Hematopoietic multipotent progenitor cell treated with erythropoietin and hydrocortisone succinate and interleukin-3 and kit ligand, for 17 days (in vitro differentiated cells): Measurements from ENCODE around the gene KIF7.

ENCODE experiments used
- DNase-seq: peaks from one replicate; pipeline ENCODE4 v3.0.0-alpha.2; 2015; ENCODE audit warnings: low spot score

Gene KIF7

GRCh38 chr15:89648106-89649012, 6.9 kb downstream of the KIF7 start:
- no peak for DNase-seq

- DNase-seq = peak; percentile 45
Observed at GRCh38 chr15:89647191-89647851, 7.9 kb downstream of the KIF7 start.

- no peak for DNase-seq
Observed at GRCh38 chr15:89646416-89647141, 8.7 kb downstream of the KIF7 start.

- no peak for DNase-seq
Observed at GRCh38 chr15:89645680-89646079, 9.6 kb downstream of the KIF7 start.

GRCh38 chr15:89642106-89642505, 13.2 kb downstream of the KIF7 start:
- DNase-seq = no peak

- no peak for DNase-seq
Observed at GRCh38 chr15:89641053-89641452, 14.2 kb downstream of the KIF7 start.

GRCh38 chr15:89640245-89640644, 15.0 kb downstream of the KIF7 start:
- DNase-seq = no peak

GRCh38 chr15:89633585-89633984, 21.7 kb downstream of the KIF7 start:
- no peak for DNase-seq

GRCh38 chr15:89632563-89633430, 22.5 kb downstream of the KIF7 start:
- DNase-seq = no peak

- no peak for DNase-seq
Observed at GRCh38 chr15:89631902-89632264, 23.4 kb downstream of the KIF7 start.

- no peak for DNase-seq
Observed at GRCh38 chr15:89630974-89631901, 24.0 kb downstream of the KIF7 start.

- no peak for DNase-seq
Observed at GRCh38 chr15:89630260-89630659, 25.0 kb downstream of the KIF7 start.

GRCh38 chr15:89629829-89630228, 25.4 kb downstream of the KIF7 start:
- no peak for DNase-seq

- DNase-seq = no peak
Observed at GRCh38 chr15:89628806-89629715, 26.2 kb downstream of the KIF7 start.

- DNase-seq = no peak
Observed at GRCh38 chr15:89628301-89628700, 27.0 kb downstream of the KIF7 start.

- no peak for DNase-seq
Observed at GRCh38 chr15:89627256-89627970, 27.9 kb downstream of the KIF7 start.

GRCh38 chr15:89625716-89626115, 29.6 kb downstream of the KIF7 start:
- DNase-seq = no peak

- no peak for DNase-seq
Observed at GRCh38 chr15:89623165-89623564, 32.1 kb downstream of the KIF7 start.

- no peak for DNase-seq
Observed at GRCh38 chr15:89621547-89621946, 33.7 kb downstream of the KIF7 start.
